ENCODE results near the gene RPS6KB1. TPM values are rescaled to one million over a fixed set of nuclear protein-coding genes. Genes with fewer than 3 reads are reported as not detected.

Gene RPS6KB1
- polyA plus RNA-seq, 3 donors, result 15.8 to 15.9 (median 15.9) TPM

GRCh38 chr17:59863616-59864015 is 29.3 kb upstream of the RPS6KB1 start:
- intact Hi-C loops (cut with micrococcal nuclease), result no loop called here
- no peak overlapping the region for H3K9ac ChIP-seq (ENCODE audit: insufficient read depth, low read length, poor library complexity, severe bottlenecking)
- Mint-ChIP-seq H3K27me3 (ENCODE audit: low read depth in 3 of 3) (no peaks in the 10 kb centered on the region), H3K4me1 (peaks cover 9% of the 10 kb centered on the region), H3K27ac (no peak overlapping the region), H3K9me3 (no peaks in the 10 kb centered on the region), H3K4me3 (no peak overlapping the region), H3K36me3 (peaks cover 28 to 52% of the 10 kb centered on the region in 2 donors)
- H3K27me3 ChIP-seq (ENCODE audit: control insufficient read depth in 2 of 2, insufficient read depth in 2 of 2, low read length in 2 of 2), result no peaks in the 10 kb centered on the region
- no CpG with 5 or more reads among the region's 3 CpGs for WGBS (ENCODE audit: insufficient coverage)
- no peak overlapping the region for H3K27ac ChIP-seq (ENCODE audit: low read depth in 1 of 2, low read length in 2 of 2)
- H2AFZ ChIP-seq (ENCODE audit: insufficient read depth, low read depth, low read length, poor library complexity, severe bottlenecking), result no peak overlapping the region
- peaks cover 4 to 8% of the 10 kb centered on the region in 2 donors for H3K4me1 ChIP-seq (ENCODE audit: control insufficient read depth in 1 of 2, insufficient read depth in 2 of 2, low read length in 2 of 2)
- no peaks in the 10 kb centered on the region for H4K20me1 ChIP-seq (ENCODE audit: insufficient read depth, low read length)
- no peak for DNase-seq
- H3K79me2 ChIP-seq (ENCODE audit: insufficient read depth, low read length), result no peaks in the 10 kb centered on the region
- H3K4me3 ChIP-seq (replicated peaks in 1 of 3; ENCODE audit: low read depth in 2 of 3, low read length in 3 of 3), result no peak overlapping the region
- no peak for TF ChIP-seq CTCF (IDR thresholded peaks at IDR 0.05)
- peaks cover 10 to 40% of the 10 kb centered on the region in 2 donors for H3K36me3 ChIP-seq (replicated peaks in 1 of 2; ENCODE audit: control insufficient read depth in 1 of 2, insufficient read depth in 2 of 2, low read length in 2 of 2)
- H3K9me3 ChIP-seq (replicated peaks in 1 of 2; ENCODE audit: control insufficient read depth in 1 of 2, insufficient read depth in 1 of 2, low read length in 2 of 2), result no peaks in the 10 kb centered on the region
- H3K4me2 ChIP-seq (replicated peaks; ENCODE audit: extremely low read depth, low read length, poor library complexity, severe bottlenecking), result no peak overlapping the region

GRCh38 chr17:59869941-59870218 is 23.0 kb upstream of the RPS6KB1 start:
- Mint-ChIP-seq H3K9me3 (no peaks in the 10 kb centered on the region), H3K4me3 (no peak overlapping the region), H3K4me1 (peaks cover 6% of the 10 kb centered on the region), H3K36me3 (peaks cover 25 to 34% of the 10 kb centered on the region in 2 donors), H3K27ac (no peak overlapping the region), H3K27me3 (ENCODE audit: low read depth in 3 of 3) (no peaks in the 10 kb centered on the region)
- Histone ChIP-seq H2AFZ (ENCODE audit: insufficient read depth, low read depth, low read length, poor library complexity, severe bottlenecking) (no peak overlapping the region), H3K79me2 (ENCODE audit: insufficient read depth, low read length) (no peaks in the 10 kb centered on the region), H4K20me1 (ENCODE audit: insufficient read depth, low read length) (no peaks in the 10 kb centered on the region), H3K27me3 (ENCODE audit: control insufficient read depth in 2 of 2, insufficient read depth in 2 of 2, low read length in 2 of 2) (no peaks in the 10 kb centered on the region), H3K27ac (ENCODE audit: low read depth in 1 of 2, low read length in 2 of 2) (no peak overlapping the region), H3K36me3 (replicated peaks in 1 of 2; ENCODE audit: control insufficient read depth in 1 of 2, insufficient read depth in 2 of 2, low read length in 2 of 2) (peaks cover 12 to 39% of the 10 kb centered on the region in 2 donors), H3K4me2 (replicated peaks; ENCODE audit: extremely low read depth, low read length, poor library complexity, severe bottlenecking) (no peak overlapping the region), H3K4me1 (ENCODE audit: control insufficient read depth in 1 of 2, insufficient read depth in 2 of 2, low read length in 2 of 2) (no peaks in the 10 kb centered on the region), H3K9me3 (replicated peaks in 1 of 2; ENCODE audit: control insufficient read depth in 1 of 2, insufficient read depth in 1 of 2, low read length in 2 of 2) (no peaks in the 10 kb centered on the region), H3K9ac (ENCODE audit: insufficient read depth, low read length, poor library complexity, severe bottlenecking) (no peak overlapping the region), H3K4me3 (replicated peaks in 1 of 3; ENCODE audit: low read depth in 2 of 3, low read length in 3 of 3) (no peak overlapping the region)
- 17% methylated on average over 1 of the region's 1 CpG for WGBS (ENCODE audit: insufficient coverage)
- no peak for DNase-seq
- intact Hi-C loops (cut with micrococcal nuclease), result no loop called here
- no peak for TF ChIP-seq CTCF (IDR thresholded peaks at IDR 0.05)
